GM23338 (cell line): Measurements from ENCODE around the gene IFT43. TPM values are rescaled to one million over a fixed set of nuclear protein-coding genes. Genes with fewer than 3 reads are reported as not detected.

ENCODE experiments used
- ATAC-seq: fragments of 200-7000 bp; cut with Tn5 transposase; 3 replicates; pipeline ENCODE4 v1.9.1; 2020
- DNase-seq: peaks from one replicate; pipeline ENCODE4 v3.0.0-alpha.2; 2015; ENCODE audit warnings: low spot score
- H2AFZ ChIP-seq: fragments of 200-600 bp; sonication (generic); 2 replicates; pipeline ENCODE4 v1.8.0; 2016; ENCODE audit warnings: antibody characterized with exemption, mild to moderate bottlenecking, moderate library complexity
- H3F3A ChIP-seq: fragments of 200-600 bp; sonication (generic); replicated peaks from 2 replicates; pipeline ENCODE4 v1.8.0; 2017; ENCODE audit warnings: antibody characterized with exemption, mixed run types, low read depth
- H3K27ac ChIP-seq: fragments of 200-600 bp; sonication (generic); 2 replicates; pipeline ENCODE4 v1.6.1; 2016; ENCODE audit warnings: low read depth
- H3K27me3 ChIP-seq: fragments of 200-600 bp; sonication (generic); 2 replicates; pipeline ENCODE4 v1.8.0; 2016; ENCODE audit warnings: mild to moderate bottlenecking, mixed run types, moderate library complexity; ENCODE audit not compliant: insufficient read depth
- H3K36me3 ChIP-seq: fragments of 200-600 bp; sonication (generic); 2 replicates; pipeline ENCODE4 v1.8.0; 2016; ENCODE audit warnings: mild to moderate bottlenecking; ENCODE audit not compliant: insufficient read depth
- H3K4me1 ChIP-seq: fragments of 200-600 bp; sonication (generic); 2 replicates; pipeline ENCODE4 v1.8.0; 2016; ENCODE audit warnings: mild to moderate bottlenecking, moderate library complexity; ENCODE audit not compliant: insufficient read depth
- H3K4me2 ChIP-seq: fragments of 200-600 bp; sonication (generic); 2 replicates; pipeline ENCODE4 v1.7.1; 2017; ENCODE audit warnings: mixed run types
- H3K4me3 ChIP-seq: fragments of 200-600 bp; sonication (generic); 2 replicates; pipeline ENCODE4 v1.6.1; 2016; ENCODE audit warnings: mixed run types
- H3K79me2 ChIP-seq: fragments of 200-600 bp; sonication (generic); replicated peaks from 2 replicates; pipeline ENCODE4 v1.8.0; 2017; ENCODE audit warnings: mild to moderate bottlenecking; ENCODE audit not compliant: insufficient read depth
- H3K9me2 ChIP-seq: fragments of 200-600 bp; sonication (generic); 2 replicates; pipeline ENCODE4 v1.8.0; 2017; ENCODE audit not compliant: insufficient read depth
- H4K20me1 ChIP-seq: fragments of 200-600 bp; sonication (generic); replicated peaks from 2 replicates; pipeline ENCODE4 v1.8.0; 2017; ENCODE audit warnings: mild to moderate bottlenecking; ENCODE audit not compliant: insufficient read depth
- H3K27ac Mint-ChIP-seq: 2 replicates; pipeline ENCODE4 v1.8.0; 2020; ENCODE audit warnings: inconsistent platforms, mild to moderate bottlenecking, moderate library complexity, mixed read lengths
- H3K27me3 Mint-ChIP-seq: 3 replicates; pipeline ENCODE4 v1.8.0; 2022; ENCODE audit warnings: low read depth, mild to moderate bottlenecking, moderate library complexity, mixed read lengths, inconsistent platforms; ENCODE audit not compliant: insufficient read depth, poor library complexity
- H3K36me3 Mint-ChIP-seq: 3 replicates; pipeline ENCODE4 v1.8.0; 2021; ENCODE audit warnings: low read depth, mild to moderate bottlenecking, inconsistent platforms, moderate library complexity, mixed read lengths
- H3K4me1 Mint-ChIP-seq: 3 replicates; pipeline ENCODE4 v1.8.0; 2020; ENCODE audit warnings: mild to moderate bottlenecking, inconsistent platforms, mixed read lengths
- H3K4me3 Mint-ChIP-seq: 3 replicates; pipeline ENCODE4 v1.8.0; 2021; ENCODE audit warnings: moderate library complexity, mild to moderate bottlenecking, inconsistent platforms, mixed read lengths
- H3K9me3 Mint-ChIP-seq: 3 replicates; pipeline ENCODE4 v1.8.0; 2020; ENCODE audit warnings: moderate library complexity, mild to moderate bottlenecking, inconsistent platforms, mixed read lengths
- CTCF ChIP-seq, 2 experiments: fragments of 200-600 bp in 1 of 2; sonication (generic) in 1 of 2; conservative IDR thresholded peaks; 2 replicates each; pipeline versions ENCODE4 v1.5.1 to v1.6.1; 2016 to 2017; ENCODE audit warnings: antibody characterized with exemption in 2 of 2, low read depth in 2 of 2, mild to moderate bottlenecking in 2 of 2, moderate library complexity in 1 of 2
- ETS1 ChIP-seq: IDR thresholded peaks from 2 replicates; pipeline ENCODE4 v1.6.1; 2016; ENCODE audit warnings: antibody characterized with exemption
- EZH2 ChIP-seq: fragments of 200-600 bp; sonication (generic); IDR thresholded peaks from one replicate; pipeline ENCODE4 v1.8.0; 2017; ENCODE audit warnings: antibody characterized with exemption, mild to moderate bottlenecking, low read depth; ENCODE audit not compliant: unreplicated experiment
- EZH2phosphoT487 ChIP-seq: fragments of 200-600 bp; sonication (generic); IDR thresholded peaks from one replicate; pipeline ENCODE4 v1.8.1; 2018; ENCODE audit warnings: antibody characterized with exemption; ENCODE audit not compliant: unreplicated experiment
- JUNB ChIP-seq: IDR thresholded peaks from one replicate; pipeline ENCODE4 v1.6.1; 2016; ENCODE audit warnings: antibody characterized with exemption; ENCODE audit not compliant: unreplicated experiment
- NANOG ChIP-seq: IDR thresholded peaks from 2 replicates; pipeline ENCODE4 v1.6.1; 2016; ENCODE audit warnings: antibody characterized with exemption, borderline replicate concordance
- ZNF114 ChIP-seq: fragments of 250-450 bp; sonication (Bioruptor Pico); IDR thresholded peaks from 2 replicates; pipeline ENCODE4 v1.5.0; 2020; ENCODE audit warnings: mild to moderate bottlenecking, moderate library complexity
- ZNF462 ChIP-seq: fragments of 250-450 bp; sonication (Bioruptor Pico); IDR thresholded peaks from 2 replicates; pipeline ENCODE4 v1.5.0; 2020; ENCODE audit warnings: mild to moderate bottlenecking, moderate library complexity
- polyA plus RNA-seq: library from polyadenylated mRNA; unstranded; fragments of >200 nt; fragmentation: Nextera tagmentation; extraction: Ambion mirVana; gene quantifications from 2 replicates; pipeline ENCODE4 v1.2.1, GENCODE V29; 2016
- total RNA-seq: library from RNA; depleted of rRNA; stranded (reverse); fragments of >200 nt; shearing (Covaris generic); gene quantifications from 2 replicates; pipeline ENCODE4 v1.2.3, GENCODE V29; 2014

The IFT43 gene
- total and polyA plus RNA-seq, 2 experiments from 2014 or later, result 21.5 to 43.1 TPM

GRCh38 chr14:76034566-76034965, 49.0 kb downstream of the IFT43 start (continued):
- no peak for TF ChIP-seq ZNF462 (CRISPR knock-in tag)
- no peak for TF ChIP-seq EZH2
- TF ChIP-seq JUNB, result no peak

- Histone ChIP-seq H2AFZ (no peak overlapping the region), H3K4me2 (no peak overlapping the region), H3K9me2 (no peaks in the 10 kb centered on the region; the same call in 1 of the 2 replicates), H3K4me3 (no peak overlapping the region), H3K27ac (no peak overlapping the region), H3K27me3 (no peaks in the 10 kb centered on the region), H3K36me3 (no peaks in the 10 kb centered on the region), H4K20me1 (no peaks in the 10 kb centered on the region; the same call in none of the 2 replicates), H3F3A (no peaks in the 10 kb centered on the region), H3K79me2 (no peaks in the 10 kb centered on the region), H3K4me1 (no peaks in the 10 kb centered on the region)
- ATAC-seq (no peak), DNase-seq (no peak)
- Mint-ChIP-seq H3K9me3 (no peaks in the 10 kb centered on the region), H3K36me3 (no peaks in the 10 kb centered on the region), H3K4me3 (no peak overlapping the region), H3K4me1 (peaks cover 7% of the 10 kb centered on the region; the same call in 1 of the 3 replicates), H3K27me3 (peaks cover 4% of the 10 kb centered on the region), H3K27ac (no peak overlapping the region)
- TF ChIP-seq ETS1, result no peak
- no peak for TF ChIP-seq ZNF114 (CRISPR knock-in tag)
- TF ChIP-seq EZH2phosphoT487, result no peak
- TF ChIP-seq CTCF (conservative IDR thresholded peaks at IDR 0.05; ENCODE audit: low read depth in 2 of 2), result no peak
- TF ChIP-seq NANOG, result no peak
These were observed 55.1 kb downstream of the IFT43 start for GRCh38 chr14:76040704-76041103.
